NCI-H1417 (cell line): ENCODE results near the gene ASTL.

Experiments used
- DNase-seq, 3 experiments: peaks; one replicate each; lab custom pipeline; 2025; lab: John Stamatoyannopoulos, UW

Gene ASTL

DNA sequence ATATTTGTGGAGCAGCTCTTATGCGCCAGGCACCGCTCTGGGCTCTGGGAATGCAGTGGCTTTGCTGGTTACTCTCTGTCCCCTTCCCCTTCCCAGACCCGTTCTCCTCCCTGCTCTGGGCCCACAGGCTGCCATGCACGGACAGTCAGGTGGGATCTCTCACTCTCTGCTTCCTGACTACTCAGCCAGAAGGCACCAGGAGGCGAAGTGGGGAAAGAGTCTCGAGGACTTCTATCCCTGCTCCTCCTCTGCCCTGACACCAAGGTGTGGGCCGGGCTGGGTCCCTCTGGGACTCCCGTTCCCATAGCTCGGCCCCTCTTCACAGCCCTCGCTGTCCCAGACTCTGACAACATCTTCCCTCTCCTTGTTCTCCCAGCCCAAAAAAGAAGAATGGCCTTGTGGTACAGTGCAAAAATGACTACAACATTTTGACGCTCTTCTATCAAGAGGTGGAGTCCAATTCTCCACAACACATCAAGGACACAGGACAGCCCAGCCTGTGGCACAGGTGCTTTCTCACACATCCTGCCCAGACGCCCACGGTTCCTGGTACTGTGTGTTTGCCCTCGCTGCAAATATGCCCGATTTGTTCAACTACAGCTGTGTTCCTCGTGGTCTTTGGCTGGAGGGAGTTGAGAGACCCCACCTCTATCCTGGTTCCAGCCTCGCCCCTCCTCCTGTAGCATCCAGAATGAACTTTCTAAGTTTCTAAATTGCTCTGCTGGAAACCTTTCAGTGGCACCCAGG, 21.0 kb upstream of the ASTL start:
- DNase-seq = no peak

DNA sequence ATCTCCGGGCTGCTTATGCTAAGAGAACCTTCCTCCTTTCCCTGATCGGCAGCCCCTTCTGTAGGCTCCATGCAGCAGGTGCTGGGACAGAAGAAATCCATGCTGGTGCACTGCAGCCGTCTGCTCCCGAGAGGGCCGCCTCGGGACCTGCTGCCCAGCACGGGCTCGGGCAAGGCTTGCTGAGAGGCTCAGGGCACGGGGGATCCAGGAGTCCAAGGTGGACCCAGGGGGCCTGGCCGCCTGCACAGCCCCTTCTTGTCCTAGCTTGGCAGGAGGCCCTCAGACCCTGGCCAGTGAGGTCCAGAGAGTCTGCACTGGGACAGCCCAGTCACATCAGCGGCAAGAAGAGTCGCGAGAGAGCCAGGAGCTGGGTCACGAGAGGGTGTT, 20.2 kb upstream of the ASTL start:
- no peak for DNase-seq

DNA sequence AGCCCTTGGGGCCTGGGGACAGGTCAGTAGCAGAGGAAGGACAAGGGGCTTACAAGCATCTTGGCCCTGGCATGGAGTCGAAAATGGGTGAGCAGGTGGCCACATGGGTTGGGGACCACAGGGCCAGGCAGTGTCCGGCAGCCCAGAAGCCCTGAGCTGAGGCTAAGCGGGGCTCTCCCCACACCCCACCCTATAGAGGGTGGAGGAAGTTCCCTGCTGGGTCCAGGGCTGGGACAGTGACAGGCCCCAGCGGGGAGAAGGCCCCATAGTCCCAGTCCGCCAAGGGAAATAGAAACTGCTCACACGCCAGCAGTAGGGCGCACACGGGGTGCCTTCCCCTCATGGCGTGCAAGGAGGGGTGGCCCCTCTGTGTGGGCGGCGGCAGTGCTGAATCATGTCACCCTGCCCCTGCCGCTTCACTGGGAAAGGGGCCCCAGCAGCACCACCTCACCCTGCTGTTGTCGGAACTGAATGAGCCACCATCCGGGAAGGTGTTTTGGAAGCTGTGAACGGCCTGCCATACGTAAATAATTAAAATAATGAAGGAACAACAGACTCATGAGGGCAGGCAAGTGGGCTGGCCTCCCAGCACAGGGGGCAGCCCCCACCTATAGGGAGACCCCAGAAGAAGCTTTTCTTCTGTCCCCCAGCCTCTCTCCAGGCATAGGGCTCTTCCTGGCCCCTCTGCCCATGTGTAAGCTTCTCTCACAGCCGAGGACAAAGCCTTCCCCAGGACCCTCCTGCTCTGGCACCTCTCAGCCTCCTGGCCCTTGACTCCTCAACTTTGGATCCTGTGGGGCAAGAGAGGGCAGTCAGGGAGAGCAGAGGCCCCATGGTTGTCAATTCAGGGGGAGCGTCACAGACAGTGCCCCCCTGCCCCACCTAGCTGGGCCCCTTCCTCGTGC, 19.6 kb upstream of the ASTL start:
- no peak for DNase-seq

DNA sequence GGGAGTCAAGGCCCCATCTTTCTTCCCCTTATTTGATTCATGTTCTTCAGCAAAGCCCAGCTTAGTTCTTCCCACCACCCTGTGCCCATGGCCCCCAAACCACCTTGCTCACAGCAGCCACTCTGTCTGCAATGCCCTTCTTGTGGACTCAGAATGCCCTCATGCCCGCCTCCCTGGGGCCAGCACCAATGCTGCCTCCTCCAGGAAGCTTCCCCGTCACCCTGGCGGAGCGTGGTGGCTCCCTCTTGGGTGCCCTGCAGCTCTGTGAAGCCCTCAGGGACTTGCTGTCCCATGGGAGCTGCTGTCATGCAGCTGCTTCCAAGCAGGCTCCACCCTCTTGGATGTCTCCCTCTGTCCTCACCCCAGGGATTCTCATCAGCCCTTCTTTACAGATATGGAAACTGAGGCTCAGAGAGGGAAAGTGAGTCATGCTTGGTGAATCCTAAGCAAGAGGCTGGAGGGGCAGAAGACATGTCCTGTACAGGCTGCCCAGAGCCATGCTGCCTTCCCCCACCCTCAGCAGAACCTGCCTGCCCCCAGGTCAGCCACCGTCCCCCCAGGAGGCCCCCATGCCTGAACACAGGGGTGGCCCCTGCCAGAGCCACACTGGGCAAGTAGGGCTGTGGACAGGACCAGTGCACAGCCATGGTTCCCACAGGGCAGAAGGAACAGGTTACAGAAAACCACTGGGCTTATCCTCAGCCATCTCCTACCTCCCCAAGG, 18.8 kb upstream of the ASTL start:
- no peak for DNase-seq

DNA sequence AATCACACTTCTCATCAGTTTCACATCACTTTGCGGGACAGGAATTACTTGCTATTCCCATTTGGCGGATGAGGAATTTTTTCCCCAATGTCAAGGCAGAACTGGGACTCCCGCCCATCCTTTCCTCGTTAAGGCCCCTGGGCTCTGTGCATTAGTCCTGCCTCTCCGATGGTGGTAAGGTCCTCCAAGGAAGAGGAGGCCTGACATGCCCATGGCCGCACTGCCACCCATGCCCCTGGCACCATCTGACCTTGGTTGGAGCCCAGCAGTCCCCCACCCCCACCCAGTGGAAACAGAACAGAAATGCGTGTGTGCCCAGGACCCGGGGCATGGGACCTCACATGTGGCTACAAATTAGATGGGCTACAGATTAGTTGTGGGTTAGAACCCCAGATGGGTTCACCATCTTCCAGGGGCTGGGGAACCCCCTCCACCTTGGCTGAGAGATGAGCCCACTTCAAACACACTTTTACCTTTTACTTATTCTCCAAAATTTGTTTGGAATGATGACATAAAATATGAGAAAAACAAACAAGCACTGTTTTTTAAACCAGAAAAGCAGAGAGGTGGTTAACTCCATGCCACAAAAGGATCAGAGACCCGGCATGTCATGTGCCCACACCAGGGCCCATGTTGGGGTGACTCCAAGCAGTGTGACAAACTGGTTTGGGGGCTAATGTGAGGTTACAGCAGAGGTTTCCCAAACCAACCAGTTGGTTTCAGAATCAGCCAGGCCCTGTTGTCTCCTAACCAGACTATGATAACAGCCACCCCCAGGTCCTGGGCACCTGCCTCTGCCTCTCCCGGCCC, 17.9 kb upstream of the ASTL start:
- no peak for DNase-seq

DNA sequence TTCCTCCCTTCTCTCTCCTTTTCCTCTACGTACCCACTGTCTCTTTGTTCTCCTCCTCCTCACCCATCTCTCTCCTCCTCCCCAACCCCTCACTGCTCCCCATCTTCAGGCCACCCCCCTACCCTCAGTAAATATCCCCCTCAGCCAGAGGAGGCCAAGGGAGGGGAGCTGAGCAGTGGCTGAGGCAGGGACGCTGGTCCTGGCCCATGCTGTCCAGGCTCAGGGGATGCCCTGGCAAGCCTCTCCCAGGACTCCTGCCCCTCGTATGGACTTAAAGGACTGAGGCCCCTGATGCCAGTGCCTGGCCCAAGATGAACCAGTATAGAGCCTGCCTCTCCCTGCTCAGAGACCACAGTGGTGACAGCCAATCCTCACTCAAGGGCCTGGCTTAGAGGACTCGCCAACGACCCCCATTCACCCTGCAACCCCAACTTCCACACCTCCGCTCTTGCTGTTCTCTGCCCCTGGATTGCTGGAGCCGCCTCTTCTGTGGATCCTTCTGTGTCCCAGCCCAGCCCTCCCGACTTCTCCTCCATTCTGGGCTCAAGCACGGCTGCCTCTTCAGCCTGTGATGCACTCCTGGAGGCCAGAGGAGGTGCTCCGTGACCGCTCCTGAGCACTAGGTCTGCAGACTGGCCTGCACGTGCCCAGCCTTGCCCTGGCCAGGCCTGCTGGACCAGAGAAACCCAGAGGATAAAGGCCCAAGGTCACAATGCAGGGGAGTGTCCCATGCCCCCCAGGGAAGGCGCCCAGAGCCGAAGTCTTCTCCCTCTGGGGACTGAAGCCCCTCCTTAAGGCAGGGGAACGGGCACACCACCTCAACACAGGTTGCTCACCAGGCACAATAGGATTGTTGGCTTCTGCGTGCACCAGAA, 16.4 kb upstream of the ASTL start:
- no peak for DNase-seq

DNA sequence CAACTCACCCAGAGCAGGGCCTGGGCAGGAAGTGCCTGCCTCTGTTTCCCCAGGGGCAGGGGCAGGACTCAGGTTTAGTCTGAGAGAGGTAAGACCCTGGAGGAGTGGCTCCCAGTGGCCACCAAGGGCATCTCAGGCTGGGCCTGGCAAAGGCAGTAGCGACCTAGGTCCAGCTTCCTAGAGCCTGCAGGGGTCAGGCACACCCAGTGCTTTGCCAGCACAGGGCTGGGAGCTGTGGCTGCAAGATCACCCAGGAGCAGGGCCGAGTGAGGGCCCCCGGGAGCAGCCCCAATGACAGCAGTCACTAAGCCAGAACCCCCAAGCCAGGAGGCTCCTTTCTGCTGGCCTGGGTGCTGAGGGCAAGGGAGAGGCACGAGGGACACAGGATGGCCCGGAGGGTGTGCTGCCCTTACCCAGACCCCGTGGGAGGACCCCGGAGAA, 15.7 kb upstream of the ASTL start:
- no peak for DNase-seq

DNA sequence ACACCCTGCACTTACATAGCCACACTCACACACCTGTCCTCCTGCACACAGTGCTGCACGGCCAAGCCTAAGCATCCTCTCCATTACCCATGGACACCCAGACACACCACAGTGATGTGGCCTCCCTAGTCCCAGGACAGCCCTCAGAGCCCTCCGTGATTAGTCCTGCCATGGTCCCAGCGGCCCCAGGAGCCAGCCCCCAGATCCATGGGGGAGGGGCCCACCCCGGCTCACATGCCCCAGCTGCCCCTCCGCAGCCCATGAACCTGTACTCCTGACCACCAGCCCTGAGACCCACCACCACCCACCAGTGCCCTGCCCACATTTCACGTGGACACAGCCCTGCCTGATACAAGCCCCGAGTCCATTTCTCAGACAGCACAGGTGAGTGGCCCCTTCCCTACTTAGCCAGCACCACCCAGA, 15.0 kb upstream of the ASTL start:
- DNase-seq = no peak

DNA sequence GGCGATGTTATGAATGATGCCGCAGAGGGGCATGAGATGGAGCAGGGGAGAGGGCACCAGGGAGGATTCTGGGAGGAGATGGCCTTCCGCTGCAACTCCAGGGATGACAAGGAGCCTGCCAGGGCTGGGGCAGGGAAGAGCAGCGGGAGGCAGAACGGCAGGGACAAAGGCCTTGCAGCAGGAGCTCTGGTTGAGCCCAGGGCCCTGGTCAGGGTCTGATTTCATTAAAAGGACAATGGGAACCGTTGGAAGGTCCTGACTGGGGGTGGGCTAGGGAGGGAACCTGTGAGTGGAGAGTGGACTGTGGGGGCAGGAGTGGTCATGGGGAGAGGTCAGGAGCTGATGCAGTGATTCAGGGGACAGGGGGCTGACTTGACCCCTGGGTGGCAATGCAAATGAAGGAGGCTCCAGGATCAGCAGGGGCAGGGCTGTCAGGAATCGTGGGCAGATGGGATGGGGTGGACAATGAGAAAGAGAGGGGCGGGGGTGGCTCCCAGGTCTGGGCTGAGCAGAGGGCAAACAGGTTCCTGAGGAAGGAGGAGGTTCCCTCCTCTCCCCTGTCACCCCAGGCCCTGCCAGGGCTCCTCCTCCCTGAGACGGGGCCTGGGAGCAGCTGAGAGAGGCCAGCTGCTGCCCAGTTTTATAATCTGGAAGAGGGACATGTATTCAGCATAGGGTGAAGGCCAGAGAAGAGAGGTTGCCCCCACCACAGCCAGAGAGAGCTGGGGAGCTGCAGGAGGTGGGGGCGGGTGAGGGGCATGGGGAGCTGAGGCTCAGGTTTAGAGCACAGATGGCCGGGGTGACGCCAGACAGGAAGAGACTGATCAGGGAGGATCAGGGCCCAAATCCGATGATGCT, 14.2 kb upstream of the ASTL start:
- DNase-seq = no peak

DNA sequence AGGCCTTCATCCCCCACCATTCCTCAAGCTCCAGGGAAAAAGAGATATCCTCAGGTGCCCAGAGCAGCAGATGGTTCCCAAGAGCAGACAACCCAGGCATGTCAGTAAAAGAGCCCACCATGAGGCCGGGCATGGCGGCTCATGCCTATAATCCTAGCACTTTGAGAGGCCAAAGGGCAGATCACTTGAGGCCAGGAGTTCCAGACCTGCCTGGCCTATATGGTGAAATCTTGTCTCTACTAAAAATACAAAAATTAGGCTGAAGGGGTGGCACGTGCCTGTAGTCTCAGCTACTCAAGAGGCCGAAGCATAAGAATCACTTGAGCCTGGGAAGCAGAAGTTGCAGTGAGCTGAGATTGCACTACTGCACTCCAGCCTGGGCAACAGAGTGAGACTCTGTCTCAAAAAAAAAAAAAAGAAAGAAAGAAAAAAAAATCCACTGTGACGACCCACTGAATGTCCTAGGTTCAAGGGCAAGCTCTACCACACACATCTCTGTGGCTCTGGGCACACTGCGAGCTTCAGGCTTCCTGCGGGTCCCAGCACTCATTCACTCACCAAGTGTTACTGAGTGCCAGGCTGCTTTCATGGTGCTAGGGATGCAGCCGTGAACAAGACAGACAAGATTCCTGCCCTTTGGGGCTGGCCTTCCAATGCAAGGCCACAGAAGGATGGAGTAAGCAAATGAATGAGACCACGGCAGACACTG, 13.4 kb upstream of the ASTL start:
- no peak for DNase-seq

DNA sequence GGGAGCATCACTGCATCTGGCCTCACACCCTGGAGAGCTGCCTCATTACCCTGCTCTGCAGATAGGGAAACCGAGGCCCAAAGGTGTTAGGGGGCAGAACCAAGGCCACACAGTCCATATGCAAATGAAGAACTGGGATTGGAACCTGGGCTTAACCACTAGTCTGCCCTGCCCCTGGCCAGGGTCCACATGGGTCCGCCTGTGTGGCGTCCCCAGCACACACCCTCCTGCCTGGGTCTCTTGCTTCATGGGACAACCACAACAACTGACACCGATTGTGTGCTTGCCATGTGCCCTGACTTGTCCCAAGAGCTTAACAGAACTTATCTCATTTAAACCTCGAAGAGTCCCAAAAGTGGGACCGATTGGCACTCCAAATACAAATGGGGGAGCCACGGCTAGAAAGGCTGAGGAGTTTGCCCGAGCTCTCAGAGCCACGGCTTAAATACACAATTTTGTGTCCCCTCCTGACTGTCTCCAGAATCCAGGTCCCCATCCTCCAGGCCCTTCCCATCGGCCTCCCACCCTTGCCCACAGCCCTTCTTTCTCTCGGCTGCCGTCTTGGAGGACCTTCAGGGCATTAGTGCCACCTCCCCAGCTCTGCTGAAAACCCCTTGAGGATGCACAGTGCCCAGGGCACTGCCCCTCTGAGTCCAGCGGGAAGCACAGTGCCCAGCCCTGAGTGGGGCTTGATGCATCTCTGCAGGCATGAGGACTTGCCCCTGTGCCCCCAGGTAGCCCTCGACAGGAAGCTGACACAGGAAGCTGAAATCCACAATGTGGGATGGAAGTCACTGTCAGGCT, 12.7 kb upstream of the ASTL start:
- DNase-seq = no peak

DNA sequence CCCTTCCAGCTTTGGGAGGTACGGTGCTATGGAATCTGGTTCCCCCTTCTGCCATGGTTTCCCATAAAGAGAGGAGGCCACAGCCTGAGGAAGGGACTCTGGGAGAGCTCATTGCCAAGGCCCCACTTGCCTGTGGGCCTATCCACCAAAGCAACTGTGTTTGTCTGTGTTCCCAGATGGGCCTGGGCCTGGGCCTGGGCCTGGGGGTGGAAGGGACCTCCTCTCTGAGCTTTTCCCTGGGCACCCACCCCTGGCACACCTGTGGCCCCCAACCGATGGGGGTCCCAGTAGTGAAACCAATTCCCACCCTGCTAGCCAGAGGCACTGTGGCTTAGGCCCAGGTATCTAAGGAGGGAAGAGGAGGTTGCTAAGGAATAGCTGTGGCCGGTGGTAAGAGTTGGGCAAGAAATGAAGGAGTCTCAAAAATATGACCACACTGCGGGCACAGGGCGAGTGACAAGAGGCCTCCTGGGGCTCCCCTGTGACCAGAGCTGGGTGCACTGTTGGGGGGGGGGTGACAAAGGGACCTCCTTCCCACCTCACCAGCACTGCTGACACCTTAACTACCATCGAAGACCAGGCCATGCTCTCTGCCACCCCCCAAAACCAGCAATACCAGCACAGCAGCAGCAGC, 11.8 kb upstream of the ASTL start:
- DNase-seq = no peak

DNA sequence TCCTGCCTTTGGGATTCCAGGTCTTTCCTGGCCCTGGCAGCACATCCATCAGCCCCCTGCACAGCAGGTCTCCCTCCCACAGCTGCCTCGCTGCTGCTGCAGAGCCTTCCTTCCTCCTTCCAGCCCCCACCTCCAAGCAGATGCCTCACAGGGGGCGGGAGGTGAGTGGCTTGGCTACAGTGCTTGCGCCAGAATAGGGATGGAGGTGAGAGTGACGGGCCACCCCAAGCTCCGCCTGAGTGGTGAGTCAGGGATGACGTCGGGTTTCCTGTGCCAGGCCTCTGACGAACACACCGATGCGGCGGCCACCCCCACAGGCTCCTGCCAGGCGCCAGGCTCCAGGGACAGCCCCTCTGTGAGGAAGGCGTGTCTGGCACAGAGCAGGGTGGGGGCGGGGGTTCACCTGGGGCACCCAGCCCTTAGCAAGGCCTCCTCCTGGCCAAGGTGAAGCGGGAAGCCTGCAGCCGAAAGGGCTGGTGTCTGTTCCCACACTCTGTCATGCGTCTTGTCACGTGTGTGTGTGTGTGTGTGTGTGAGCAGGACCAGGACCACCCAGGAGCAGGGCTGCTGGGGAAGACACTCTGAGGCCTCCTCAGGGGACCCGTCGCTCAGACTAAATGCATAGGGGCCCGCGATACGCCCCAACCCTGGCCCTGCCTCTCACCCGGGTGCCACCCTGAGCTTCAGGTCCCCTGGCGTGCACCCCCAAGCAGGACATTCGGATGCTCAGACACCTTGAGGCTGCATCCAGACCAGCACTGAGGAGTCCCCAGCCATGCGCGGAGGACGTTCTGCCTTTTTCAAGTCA, 10.3 kb upstream of the ASTL start:
- DNase-seq = peak in 2 of 3 experiments; percentile 88 to 94

DNA sequence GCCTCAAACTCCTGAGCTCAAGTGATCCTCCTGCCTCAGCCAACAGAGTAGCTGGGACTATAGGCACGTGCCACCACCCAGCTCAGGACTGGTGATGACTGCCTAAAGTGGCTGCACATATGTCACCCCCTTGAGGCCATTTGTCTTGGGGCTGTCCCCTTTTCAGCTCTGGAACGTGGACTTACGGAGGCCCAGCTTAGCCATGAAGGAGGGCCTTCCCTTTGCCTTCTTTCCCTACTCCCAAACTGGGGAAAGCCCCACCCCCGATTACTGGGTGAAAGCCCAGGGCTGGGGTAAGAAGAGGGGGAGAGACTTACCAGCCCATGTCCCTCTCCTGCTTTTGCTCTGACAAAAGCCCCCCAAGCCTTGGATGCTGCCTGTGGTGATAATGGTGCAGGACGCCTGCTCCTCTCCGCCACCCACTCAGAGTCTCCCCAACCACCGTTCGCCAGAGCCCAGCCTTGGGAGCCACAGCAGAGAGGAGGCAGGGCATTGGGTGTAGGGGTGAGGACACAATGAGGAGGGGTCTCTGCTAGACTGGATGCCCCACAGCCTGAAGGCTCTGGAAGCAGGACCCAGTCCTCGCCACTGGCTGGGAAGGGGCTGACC, 9.4 kb upstream of the ASTL start:
- DNase-seq = no peak

DNA sequence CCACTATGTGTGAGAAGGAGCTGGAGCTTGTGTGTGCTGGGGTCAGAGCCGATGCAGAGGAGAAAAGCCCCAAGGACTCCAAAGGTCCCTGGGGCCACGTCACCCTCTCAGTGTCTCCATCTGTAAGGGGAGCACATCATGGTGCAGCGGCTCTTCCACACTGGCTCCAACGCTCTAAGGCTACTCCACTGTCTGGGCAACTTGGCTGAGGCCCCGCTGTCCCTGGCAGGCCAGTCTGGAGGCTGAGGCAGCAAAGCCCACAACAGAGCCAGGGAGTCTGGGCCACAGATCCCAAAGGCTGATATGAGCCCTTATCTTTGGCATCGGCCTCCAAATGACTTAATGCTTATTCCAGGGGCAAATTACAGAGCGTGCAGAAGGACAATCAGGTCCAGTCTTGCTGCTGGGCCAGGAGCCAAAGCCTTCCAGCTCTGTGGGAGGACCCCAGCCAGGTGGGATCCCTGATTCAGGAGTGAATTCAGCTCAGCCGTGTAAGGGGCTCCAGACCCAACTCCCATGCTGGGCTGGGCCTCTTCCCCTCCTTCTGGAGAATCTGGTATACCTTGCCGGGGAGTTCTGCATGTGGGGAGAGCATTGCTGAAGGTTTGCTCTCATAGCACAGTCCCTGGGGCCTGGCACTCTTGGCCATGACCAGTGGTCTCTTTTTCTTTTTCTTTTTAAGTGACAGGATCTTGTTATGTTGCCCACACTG, 8.7 kb upstream of the ASTL start:
- no peak for DNase-seq
